Erythroblast (primary cell): Measurements from ENCODE around the gene CDKL2.

Source experiments
- GATA1 ChIP-seq: IDR thresholded peaks from 2 replicates; pipeline ENCODE4 v1.6.1; 2011; ENCODE audit warnings: low read depth, mild to moderate bottlenecking, control low read depth, low read length, moderate library complexity
- POLR2A ChIP-seq: IDR thresholded peaks from 2 replicates; pipeline ENCODE4 v1.6.1; 2011; ENCODE audit warnings: mild to moderate bottlenecking, low read length

GRCh38 chr4:75584067-75584466 lies 46.3 kb downstream of the CDKL2 start:
- TF ChIP-seq POLR2A (no peak), GATA1 (no peak)
